Measurements from ENCODE around the gene PDK4. TPM values are rescaled to one million over a fixed set of nuclear protein-coding genes. Genes with fewer than 3 reads are reported as not detected.

Gene PDK4
- total and polyA plus RNA-seq, 7 experiments from 2014 or later: 0.62 to 3.6 (median 1.2) TPM; not detected in 4

GRCh38 chr7:95579318-95579717, 17.0 kb downstream of the PDK4 start:
- H3K36me3 ChIP-seq (ENCODE audit: control insufficient read depth in 2 of 3, insufficient read depth in 3 of 3, low read length in 3 of 3): no peaks in the 10 kb centered on the region
- CTCF ChIA-PET: no interaction called here
- DNase-seq (no peak), ATAC-seq (no peak)
- H3K4me1 Mint-ChIP-seq: no peaks in the 10 kb centered on the region
- no peak overlapping the region for H3K27ac Mint-ChIP-seq
- H3K27me3 Mint-ChIP-seq: peaks cover 0 to 8% (median 5%) of the 10 kb centered on the region in 5 donors
- no peaks in the 10 kb centered on the region for H3K9me3 ChIP-seq (ENCODE audit: control insufficient read depth in 2 of 3, low read length in 3 of 3)
- H3K4me3 Mint-ChIP-seq: no peak overlapping the region
- H3K4me1 ChIP-seq (ENCODE audit: control insufficient read depth in 2 of 2, insufficient read depth in 2 of 2, low read length in 2 of 2): no peaks in the 10 kb centered on the region
- H3K36me3 Mint-ChIP-seq: no peaks in the 10 kb centered on the region
- no peak overlapping the region for H3K27ac ChIP-seq (ENCODE audit: low read depth, low read length)
- H3K9me3 Mint-ChIP-seq: peaks cover 0 to 6% (median 0%) of the 10 kb centered on the region in 11 donors
- intact Hi-C loops (cut with micrococcal nuclease): no loop called here
- no peaks in the 10 kb centered on the region for H3K27me3 ChIP-seq (ENCODE audit: control insufficient read depth in 2 of 2, insufficient read depth in 2 of 2, low read length in 2 of 2)
- H3K4me3 ChIP-seq (ENCODE audit: low read length): no peak overlapping the region
- POLR2A ChIA-PET: no interaction called here

- H3K4me3 Mint-ChIP-seq: no peak overlapping the region
- peaks cover 0 to 6% (median 0%) of the 10 kb centered on the region in 11 donors for H3K9me3 Mint-ChIP-seq
- H3K36me3 Mint-ChIP-seq: no peaks in the 10 kb centered on the region
- H3K9me3 ChIP-seq (ENCODE audit: control insufficient read depth in 2 of 3, low read length in 3 of 3): no peaks in the 10 kb centered on the region
- no peaks in the 10 kb centered on the region for H3K4me1 ChIP-seq (ENCODE audit: control insufficient read depth in 2 of 2, insufficient read depth in 2 of 2, low read length in 2 of 2)
- ChIA-PET CTCF (no interaction called here), POLR2A (no interaction called here)
- no peak for ATAC-seq
- H3K4me3 ChIP-seq (ENCODE audit: low read length): no peak overlapping the region
- H3K27me3 ChIP-seq (ENCODE audit: control insufficient read depth in 2 of 2, insufficient read depth in 2 of 2, low read length in 2 of 2): no peaks in the 10 kb centered on the region
- H3K4me1 Mint-ChIP-seq: no peaks in the 10 kb centered on the region
- no peak overlapping the region for H3K27ac ChIP-seq (ENCODE audit: low read depth, low read length)
- intact Hi-C loops (cut with micrococcal nuclease): no loop called here
- no peaks in the 10 kb centered on the region for H3K36me3 ChIP-seq (ENCODE audit: control insufficient read depth in 2 of 3, insufficient read depth in 3 of 3, low read length in 3 of 3)
- no peak overlapping the region for H3K27ac Mint-ChIP-seq
- no peak for DNase-seq
- peaks cover 0 to 5% (median 5%) of the 10 kb centered on the region in 5 donors for H3K27me3 Mint-ChIP-seq
Measured at GRCh38 chr7:95578299-95578855, 17.9 kb downstream of the PDK4 start.

GRCh38 chr7:95577137-95577536, 19.2 kb downstream of the PDK4 start:
- no peaks in the 10 kb centered on the region for H3K4me1 Mint-ChIP-seq
- H3K36me3 ChIP-seq (ENCODE audit: control insufficient read depth in 2 of 3, insufficient read depth in 3 of 3, low read length in 3 of 3): no peaks in the 10 kb centered on the region
- ATAC-seq: no peak
- DNase-seq: no peak
- no peaks in the 10 kb centered on the region for H3K27me3 ChIP-seq (ENCODE audit: control insufficient read depth in 2 of 2, insufficient read depth in 2 of 2, low read length in 2 of 2)
- peaks cover 0 to 12% (median 2%) of the 10 kb centered on the region in 11 donors for H3K9me3 Mint-ChIP-seq
- H3K27ac ChIP-seq (ENCODE audit: low read depth, low read length): no peak overlapping the region
- H3K27me3 Mint-ChIP-seq: peaks cover 0 to 8% (median 5%) of the 10 kb centered on the region in 5 donors
- CTCF ChIA-PET: no interaction called here
- no peak overlapping the region for H3K27ac Mint-ChIP-seq
- H3K36me3 Mint-ChIP-seq: no peaks in the 10 kb centered on the region
- H3K4me3 Mint-ChIP-seq: no peak overlapping the region
- intact Hi-C loops (cut with micrococcal nuclease): no loop called here
- no peak overlapping the region for H3K4me3 ChIP-seq (ENCODE audit: low read length)
- no peaks in the 10 kb centered on the region for H3K9me3 ChIP-seq (ENCODE audit: control insufficient read depth in 2 of 3, low read length in 3 of 3)
- H3K4me1 ChIP-seq (ENCODE audit: control insufficient read depth in 2 of 2, insufficient read depth in 2 of 2, low read length in 2 of 2): no peaks in the 10 kb centered on the region
- POLR2A ChIA-PET: no interaction called here

GRCh38 chr7:95569720-95570119, 26.6 kb downstream of the PDK4 start:
- no peaks in the 10 kb centered on the region for H3K36me3 Mint-ChIP-seq
- H3K4me1 ChIP-seq (ENCODE audit: control insufficient read depth in 2 of 2, insufficient read depth in 2 of 2, low read length in 2 of 2): no peaks in the 10 kb centered on the region
- H3K9me3 ChIP-seq (ENCODE audit: control insufficient read depth in 2 of 3, low read length in 3 of 3): no peaks in the 10 kb centered on the region
- H3K36me3 ChIP-seq (ENCODE audit: control insufficient read depth in 2 of 3, insufficient read depth in 3 of 3, low read length in 3 of 3): no peaks in the 10 kb centered on the region
- H3K4me3 Mint-ChIP-seq: no peak overlapping the region
- no peaks in the 10 kb centered on the region for H3K27me3 ChIP-seq (ENCODE audit: control insufficient read depth in 2 of 2, insufficient read depth in 2 of 2, low read length in 2 of 2)
- H3K27me3 Mint-ChIP-seq: peaks cover 0 to 3% (median 0%) of the 10 kb centered on the region in 5 donors
- peaks cover 0 to 14% (median 2%) of the 10 kb centered on the region in 11 donors for H3K9me3 Mint-ChIP-seq
- ATAC-seq: no peak
- POLR2A ChIA-PET: no interaction called here
- H3K4me3 ChIP-seq (ENCODE audit: low read length): no peak overlapping the region
- intact Hi-C loops (cut with micrococcal nuclease): no loop called here
- no peaks in the 10 kb centered on the region for H3K4me1 Mint-ChIP-seq
- CTCF ChIA-PET: interaction anchor here (0.6 kb wide), 1 partner anchor 654 kb away, joined by 4 read pairs; no protein-coding TSS in a partner anchor
- H3K27ac ChIP-seq (ENCODE audit: low read depth, low read length): no peak overlapping the region
- H3K27ac Mint-ChIP-seq: no peak overlapping the region
- DNase-seq: no peak

- DNase-seq (no peak), ATAC-seq (no peak)
- H3K9me3 Mint-ChIP-seq: peaks cover 0 to 14% (median 0%) of the 10 kb centered on the region in 11 donors
- H3K4me1 ChIP-seq (ENCODE audit: control insufficient read depth in 2 of 2, insufficient read depth in 2 of 2, low read length in 2 of 2): no peaks in the 10 kb centered on the region
- no peak overlapping the region for H3K27ac Mint-ChIP-seq
- H3K27ac ChIP-seq (ENCODE audit: low read depth, low read length): no peak overlapping the region
- no peak overlapping the region for H3K4me3 ChIP-seq (ENCODE audit: low read length)
- no peaks in the 10 kb centered on the region for H3K36me3 Mint-ChIP-seq
- intact Hi-C loops (cut with micrococcal nuclease): no loop called here
- no peak overlapping the region for H3K4me3 Mint-ChIP-seq
- no peaks in the 10 kb centered on the region for H3K9me3 ChIP-seq (ENCODE audit: control insufficient read depth in 2 of 3, low read length in 3 of 3)
- CTCF ChIA-PET: no interaction called here
- POLR2A ChIA-PET: no interaction called here
- H3K27me3 ChIP-seq (ENCODE audit: control insufficient read depth in 2 of 2, insufficient read depth in 2 of 2, low read length in 2 of 2): no peaks in the 10 kb centered on the region
- H3K4me1 Mint-ChIP-seq: no peaks in the 10 kb centered on the region
- H3K36me3 ChIP-seq (ENCODE audit: control insufficient read depth in 2 of 3, insufficient read depth in 3 of 3, low read length in 3 of 3): no peaks in the 10 kb centered on the region
- peaks cover 4 to 12% (median 9%) of the 10 kb centered on the region in 5 donors for H3K27me3 Mint-ChIP-seq
Measured at GRCh38 chr7:95560674-95561073, 35.6 kb downstream of the PDK4 start.

- ChIA-PET POLR2A (no interaction called here), CTCF (no interaction called here)
- Histone ChIP-seq H3K4me1 (ENCODE audit: control insufficient read depth in 2 of 2, insufficient read depth in 2 of 2, low read length in 2 of 2) (no peaks in the 10 kb centered on the region), H3K36me3 (ENCODE audit: control insufficient read depth in 2 of 3, insufficient read depth in 3 of 3, low read length in 3 of 3) (no peaks in the 10 kb centered on the region), H3K27ac (ENCODE audit: low read depth, low read length) (no peak overlapping the region), H3K4me3 (ENCODE audit: low read length) (no peak overlapping the region), H3K9me3 (ENCODE audit: control insufficient read depth in 2 of 3, low read length in 3 of 3) (no peaks in the 10 kb centered on the region), H3K27me3 (ENCODE audit: control insufficient read depth in 2 of 2, insufficient read depth in 2 of 2, low read length in 2 of 2) (no peaks in the 10 kb centered on the region)
- H3K4me1 Mint-ChIP-seq: no peaks in the 10 kb centered on the region
- peaks cover 4 to 16% (median 12%) of the 10 kb centered on the region in 5 donors for H3K27me3 Mint-ChIP-seq
- H3K4me3 Mint-ChIP-seq: no peak overlapping the region
- DNase-seq (no peak), ATAC-seq (no peak)
- H3K36me3 Mint-ChIP-seq: no peaks in the 10 kb centered on the region
- intact Hi-C loops (cut with micrococcal nuclease): no loop called here
- no peak overlapping the region for H3K27ac Mint-ChIP-seq
- H3K9me3 Mint-ChIP-seq: peaks cover 0 to 14% (median 0%) of the 10 kb centered on the region in 11 donors
Measured at GRCh38 chr7:95558864-95559263, 37.5 kb downstream of the PDK4 start.

GRCh38 chr7:95556777-95557176, 39.5 kb downstream of the PDK4 start:
- peaks cover 0 to 6% (median 0%) of the 10 kb centered on the region in 11 donors for H3K9me3 Mint-ChIP-seq
- H3K27ac Mint-ChIP-seq: no peak overlapping the region
- no peak overlapping the region for H3K4me3 Mint-ChIP-seq
- H3K4me1 ChIP-seq (ENCODE audit: control insufficient read depth in 2 of 2, insufficient read depth in 2 of 2, low read length in 2 of 2): no peaks in the 10 kb centered on the region
- no peaks in the 10 kb centered on the region for H3K36me3 ChIP-seq (ENCODE audit: control insufficient read depth in 2 of 3, insufficient read depth in 3 of 3, low read length in 3 of 3)
- H3K27me3 ChIP-seq (ENCODE audit: control insufficient read depth in 2 of 2, insufficient read depth in 2 of 2, low read length in 2 of 2): no peaks in the 10 kb centered on the region
- no peaks in the 10 kb centered on the region for H3K4me1 Mint-ChIP-seq
- ATAC-seq (no peak), DNase-seq (no peak)
- ChIA-PET POLR2A (no interaction called here), CTCF (no interaction called here)
- H3K4me3 ChIP-seq (ENCODE audit: low read length): no peak overlapping the region
- H3K27ac ChIP-seq (ENCODE audit: low read depth, low read length): no peak overlapping the region
- intact Hi-C loops (cut with micrococcal nuclease): no loop called here
- no peaks in the 10 kb centered on the region for H3K9me3 ChIP-seq (ENCODE audit: control insufficient read depth in 2 of 3, low read length in 3 of 3)
- no peaks in the 10 kb centered on the region for H3K36me3 Mint-ChIP-seq
- peaks cover 5 to 25% (median 16%) of the 10 kb centered on the region in 5 donors for H3K27me3 Mint-ChIP-seq
